Stomach (tissue), 9 donors: ENCODE measurements around the gene CMIP. TPM values are rescaled to one million over a fixed set of nuclear protein-coding genes. Genes with fewer than 3 reads are reported as not detected.

Source experiments
- DNase-seq, 2 donors: peaks; one replicate each; pipeline versions ENCODE4 v3.0.0 to v3.0.0-alpha.2; 2013 to 2019
- H3K27ac ChIP-seq, 5 donors: fragments of 200-600 bp in 4 of 5; sonication (generic) in 4 of 5; one replicate each; pipeline ENCODE4 v1.5.1; 2013 to 2019; ENCODE audit warnings: mild to moderate bottlenecking in 1 of 5, moderate library complexity in 1 of 5
- H3K27me3 ChIP-seq, 3 donors: fragments of 200-600 bp; sonication (generic); one replicate each; pipeline ENCODE4 v1.5.1; 2017 to 2019; ENCODE audit warnings: mixed run types in 1 of 3
- H3K36me3 ChIP-seq, 4 donors: fragments of 200-600 bp; sonication (generic); 1 replicate in 3 of 4; 2 replicates in 1 of 4; pipeline ENCODE4 v1.5.1; 2016 to 2019
- H3K4me1 ChIP-seq, 4 donors: fragments of 200-600 bp; sonication (generic); one replicate each; pipeline ENCODE4 v1.5.1; 2016 to 2019
- H3K4me3 ChIP-seq, 4 donors: fragments of 200-600 bp; sonication (generic) in 3 of 4; one replicate each; pipeline ENCODE4 v1.5.1; 2016 to 2019; ENCODE audit warnings: mild to moderate bottlenecking in 1 of 4
- H3K9me3 ChIP-seq, 4 donors: fragments of 200-600 bp; sonication (generic); one replicate each; pipeline ENCODE4 v1.5.1; 2016 to 2019
- CTCF ChIP-seq, 7 experiments: fragments of 450-650 bp in 4 of 7; fragments of 200-600 bp in 3 of 7; sonication (generic) in 3 of 7; IDR thresholded peaks; one replicate each; pipeline ENCODE4 v1.5.1; 2016 to 2019; ENCODE audit warnings: antibody characterized with exemption in 7 of 7, control low read depth in 2 of 7, mild to moderate bottlenecking in 1 of 7
- EP300 ChIP-seq: sonication (generic); formaldehyde crosslinking; IDR thresholded peaks from one replicate; pipeline ENCODE4 v1.6.1; 2017; ENCODE audit warnings: antibody characterized with exemption
- POLR2A ChIP-seq, 4 donors: fragments of 450-650 bp; IDR thresholded peaks; one replicate each; pipeline ENCODE4 v1.6.1; 2016; ENCODE audit warnings: antibody characterized with exemption in 4 of 4, control low read depth in 2 of 4, mild to moderate bottlenecking in 1 of 4, moderate library complexity in 1 of 4
- POLR2AphosphoS5 ChIP-seq, 3 donors: sonication (generic); formaldehyde crosslinking; IDR thresholded peaks; one replicate each; pipeline ENCODE4 v1.6.1; 2016; ENCODE audit warnings: antibody characterized with exemption in 3 of 3
- WGBS, 5 donors: extraction: QIAGEN DNeasy Blood & Tissue Kit in 3 of 5; methylation state at CpG; one replicate each; pipeline versions ENCODE4 v1.1.5 to v1.1.7; 2013 to 2018; 5-methylcytosine and 5-hydroxymethylcytosine counted together
- intact Hi-C: fragments of 100-400 bp; cut with DNase I; formaldehyde crosslinking; loops from one replicate; pipeline ENCODE4 v1.15.1; 2023; ENCODE audit warnings: low total_unique reads
- polyA plus RNA-seq, 3 donors: library from polyadenylated mRNA; stranded (reverse); fragments of 200-250 nt; gene quantifications; one replicate each; pipeline ENCODE4 v1.2.3, GENCODE V29; 2013
- total RNA-seq, 5 donors: library from RNA; depleted of rRNA; stranded (reverse); fragments of >200 nt; gene quantifications; one replicate each; pipeline versions ENCODE4 v1.1.0 to v1.2.3, GENCODE V29; 2014 to 2016
- donor health status: healthy with polysubstance abuse.
- donor health status: Bipolar disorder and iron deficiency.
- donor health status: healthy.

Gene CMIP
- total and polyA plus RNA-seq, 8 donors, result 11.1 to 71.0 (median 31.2) TPM

DNA sequence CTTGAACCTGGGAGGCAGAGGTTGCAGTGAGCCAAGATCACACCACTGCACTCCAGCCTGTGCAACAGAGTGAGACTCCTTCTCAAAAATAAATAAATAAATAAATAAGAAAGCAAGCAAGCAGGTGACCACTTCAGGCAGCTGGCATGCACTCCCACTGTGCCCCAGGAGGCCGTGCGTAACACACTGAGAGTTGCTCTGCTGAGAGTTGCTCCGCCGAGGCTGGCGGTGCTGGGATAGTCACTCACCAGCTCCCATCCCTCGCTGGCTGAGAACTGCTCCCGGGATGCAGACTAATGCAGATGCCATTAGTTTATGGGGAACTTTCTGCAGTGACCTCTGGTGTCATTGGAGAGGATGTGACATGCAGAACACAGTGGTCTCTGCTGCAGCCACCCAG lies 228.8 kb downstream of the CMIP start:
- H3K27ac ChIP-seq, result no peak overlapping the region
- DNase-seq, result no peak
- no peaks in the 10 kb centered on the region for H3K27me3 ChIP-seq
- peaks cover 49 to 95% (median 87%) of the 10 kb centered on the region in 4 donors for H3K36me3 ChIP-seq
- no peaks in the 10 kb centered on the region for H3K9me3 ChIP-seq
- TF ChIP-seq CTCF (IDR thresholded peaks at IDR 0.05) (no peak), POLR2AphosphoS5 (IDR thresholded peaks at IDR 0.05) (no peak), EP300 (no peak), POLR2A (IDR thresholded peaks at IDR 0.05) (no peak)
- WGBS, 5 donors, result 79 to 91% (median 88%) methylated on average over 6 to 7 of the region's 7 CpGs
- H3K4me1 ChIP-seq, result peaks cover 0 to 28% (median 6%) of the 10 kb centered on the region in 4 donors
- intact Hi-C loops, result no loop called here
- no peak overlapping the region for H3K4me3 ChIP-seq

GRCh38 chr16:81675662-81676061 lies 231.1 kb downstream of the CMIP start:
- no peak for TF ChIP-seq CTCF (IDR thresholded peaks at IDR 0.05)
- no peak for TF ChIP-seq POLR2A (IDR thresholded peaks at IDR 0.05)
- TF ChIP-seq EP300, result no peak
- no peak for TF ChIP-seq POLR2AphosphoS5 (IDR thresholded peaks at IDR 0.05)
- Histone ChIP-seq H3K36me3 (peaks cover 40 to 99% (median 95%) of the 10 kb centered on the region in 4 donors), H3K4me1 (peaks cover 5 to 51% (median 21%) of the 10 kb centered on the region in 4 donors), H3K27me3 (no peaks in the 10 kb centered on the region), H3K27ac (peak overlapping the region in 3 of 5 donors; percentile 21 to 64 (median 42)), H3K9me3 (no peaks in the 10 kb centered on the region), H3K4me3 (no peak overlapping the region)
- no peak for DNase-seq
- intact Hi-C loops, result no loop called here
- WGBS, 5 donors, result 69 to 96% (median 77%) methylated on average over 3 of the region's 3 CpGs

GRCh38 chr16:81676066-81676882 lies 231.7 kb downstream of the CMIP start:
- peak in 1 of 2 donors; percentile 39 for DNase-seq
- TF ChIP-seq EP300, result no peak
- TF ChIP-seq POLR2AphosphoS5 (IDR thresholded peaks at IDR 0.05), result no peak
- no peak for TF ChIP-seq POLR2A (IDR thresholded peaks at IDR 0.05)
- TF ChIP-seq CTCF (IDR thresholded peaks at IDR 0.05), result no peak
- 66 to 77% (median 75%) methylated on average over 19 of the region's 19 CpGs for WGBS, 5 donors
- Histone ChIP-seq H3K4me1 (peaks cover 5 to 57% (median 22%) of the 10 kb centered on the region in 4 donors), H3K4me3 (no peak overlapping the region), H3K9me3 (no peaks in the 10 kb centered on the region), H3K27me3 (no peaks in the 10 kb centered on the region), H3K36me3 (peaks cover 34 to 99% (median 95%) of the 10 kb centered on the region in 4 donors), H3K27ac (peak overlapping the region in 4 of 5 donors; percentile 3 to 64 (median 32))
- intact Hi-C loops, result no loop called here

- H3K27me3 ChIP-seq, result no peaks in the 10 kb centered on the region
- peaks cover 5 to 57% (median 22%) of the 10 kb centered on the region in 4 donors for H3K4me1 ChIP-seq
- no peaks in the 10 kb centered on the region for H3K9me3 ChIP-seq
- intact Hi-C loops, result no loop called here
- H3K27ac ChIP-seq, result peak overlapping the region in 4 of 5 donors; percentile 5 to 64 (median 26)
- 86 to 94% (median 90%) methylated on average over 15 of the region's 15 CpGs for WGBS, 5 donors
- no peak overlapping the region for H3K4me3 ChIP-seq
- DNase-seq, result no peak
- no peak for TF ChIP-seq POLR2A (IDR thresholded peaks at IDR 0.05)
- no peak for TF ChIP-seq POLR2AphosphoS5 (IDR thresholded peaks at IDR 0.05)
- no peak for TF ChIP-seq EP300
- TF ChIP-seq CTCF (IDR thresholded peaks at IDR 0.05), result no peak
- H3K36me3 ChIP-seq, result peaks cover 25 to 97% (median 95%) of the 10 kb centered on the region in 4 donors
Measured at GRCh38 chr16:81676883-81677737, 232.5 kb downstream of the CMIP start.
